Prostate gland (tissue), 2 donors: ENCODE measurements around the gene CENPP.

Source experiments
- CTCF ChIP-seq, 4 experiments: fragments of 200-600 bp in 2 of 4; fragments of 450-650 bp in 2 of 4; sonication (generic) in 2 of 4; IDR thresholded peaks; 1 replicate in 3 of 4; 2 replicates in 1 of 4; pipeline ENCODE4 v1.5.1; 2016 to 2019; ENCODE audit warnings: antibody characterized with exemption in 4 of 4, mild to moderate bottlenecking in 2 of 4, moderate library complexity in 2 of 4
- POLR2A ChIP-seq: fragments of 450-650 bp; IDR thresholded peaks from one replicate; pipeline ENCODE4 v1.6.1; 2016; ENCODE audit warnings: antibody characterized with exemption, mild to moderate bottlenecking
- POLR2AphosphoS5 ChIP-seq: sonication (generic); formaldehyde crosslinking; IDR thresholded peaks from one replicate; pipeline ENCODE4 v1.6.1; 2017; ENCODE audit warnings: antibody characterized with exemption

GRCh38 chr9:92353051-92353450, 27.3 kb downstream of the CENPP start:
- TF ChIP-seq CTCF (IDR thresholded peaks at IDR 0.05) = no peak
- TF ChIP-seq POLR2A = no peak
- no peak for TF ChIP-seq POLR2AphosphoS5
